Measurements from ENCODE around the gene SCYL2.
"Not testable (repeated sequence)": the region's sequence is repeated elsewhere in the genome, so short reads cannot be mapped to it uniquely, and the experiment has no call there.

SCYL2 gene

DNA sequence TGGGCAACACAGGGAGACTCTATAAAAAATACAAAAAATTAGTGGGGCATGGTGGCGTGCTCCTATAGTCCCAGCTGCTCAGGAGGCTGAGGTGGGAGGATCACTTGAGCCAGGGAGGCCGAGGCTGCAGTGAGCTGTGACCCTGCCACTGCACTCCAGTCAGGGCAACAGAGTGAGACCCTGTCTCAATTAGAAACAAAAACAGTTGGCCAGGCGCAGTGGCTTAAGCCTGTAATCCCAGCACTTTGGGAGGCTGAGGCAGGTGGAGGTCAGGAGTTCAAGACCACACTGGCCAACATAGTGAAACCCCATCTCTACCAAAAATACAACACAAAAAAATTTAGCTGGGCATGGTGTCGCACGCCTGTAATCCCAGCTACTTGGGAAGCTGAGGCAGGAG, 1.9 kb upstream of the SCYL2 start:
- DNase-seq = not testable (repeated sequence)

DNA sequence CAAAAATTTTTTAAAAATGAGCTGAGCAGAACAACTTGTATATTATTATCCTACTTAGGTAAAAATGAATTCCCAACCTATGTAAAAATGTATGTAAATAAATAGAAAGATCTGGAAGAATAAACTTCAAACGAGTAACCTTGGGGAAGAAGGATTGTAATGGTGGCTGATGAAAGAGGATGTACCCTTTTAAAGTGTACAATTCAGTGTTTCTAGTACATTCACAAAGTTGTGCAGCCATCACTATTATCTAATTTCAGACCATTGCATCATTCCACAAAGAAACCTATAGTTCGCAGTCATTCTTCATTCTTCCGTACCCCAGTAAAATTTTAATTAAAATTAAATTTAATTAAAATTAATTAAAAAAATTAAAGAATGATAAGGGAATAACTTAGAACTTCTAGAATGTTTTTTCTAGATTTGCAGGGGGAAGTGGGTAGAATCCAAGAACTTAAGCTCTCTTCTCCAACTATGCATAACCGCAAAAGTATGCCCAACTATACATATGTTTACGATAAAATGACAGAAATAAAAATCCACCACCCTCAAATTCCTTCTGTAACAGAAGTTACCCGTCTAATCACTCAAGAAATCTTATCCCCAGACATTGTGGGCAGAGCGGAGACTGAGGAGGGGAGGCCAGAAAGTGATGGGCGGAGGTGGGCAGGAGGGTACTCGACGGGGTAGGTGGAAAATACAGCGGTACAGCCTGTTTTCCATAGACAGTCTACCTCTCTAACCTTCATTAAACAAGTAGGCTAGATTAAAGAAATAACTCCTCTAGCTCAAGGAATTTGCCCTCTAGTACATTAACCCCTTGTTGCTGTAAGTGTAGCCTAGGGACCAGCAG, 1.0 kb upstream of the SCYL2 start:
- DNase-seq = no peak

DNA sequence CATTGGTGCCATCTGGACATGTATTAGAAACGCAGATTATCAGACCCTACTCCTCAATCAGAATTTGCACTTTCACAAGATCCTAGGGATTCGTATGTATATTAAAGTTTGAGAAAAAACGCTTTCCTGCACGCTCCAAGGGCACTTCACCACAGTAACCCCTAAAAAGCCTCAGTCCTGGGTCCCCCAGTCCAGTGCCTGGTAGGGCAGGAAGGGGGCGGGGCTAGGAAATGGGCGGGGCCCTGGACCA, 467 bp upstream of the SCYL2 start:
- peak; percentile 96 for DNase-seq

DNA sequence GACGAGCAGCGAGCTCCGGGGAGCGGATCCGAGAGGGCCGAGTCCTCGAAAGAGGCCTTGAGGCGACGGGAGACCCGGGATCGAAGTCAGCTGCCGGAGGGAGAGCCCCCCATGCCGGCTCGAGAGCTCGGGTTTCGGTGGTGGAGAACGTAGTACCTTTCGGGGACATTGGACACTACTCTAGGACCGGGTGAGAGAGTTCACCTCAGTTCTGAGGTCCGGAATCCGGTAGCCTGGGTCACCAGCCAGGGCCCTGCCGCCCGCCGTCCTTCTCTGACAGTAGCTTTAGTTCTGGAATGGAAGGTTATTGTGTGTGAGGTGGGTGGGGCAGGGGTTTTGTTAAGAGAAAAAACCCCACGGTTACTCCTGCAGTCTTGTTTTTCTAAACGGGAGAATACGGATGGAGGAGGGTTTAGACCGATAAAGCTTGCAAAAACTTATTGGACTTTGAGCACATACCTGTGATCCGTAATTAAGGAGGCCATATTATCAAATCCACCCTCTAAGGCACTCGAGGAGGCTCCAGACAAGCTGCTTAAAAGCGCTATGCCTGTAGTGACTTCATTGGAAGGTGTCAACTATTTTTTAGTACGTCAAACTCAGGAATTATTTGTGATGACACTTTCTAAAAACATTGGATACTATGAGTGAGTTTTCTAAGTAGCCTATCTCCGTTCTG, 765 bp downstream of the SCYL2 start:
- DNase-seq = peak; percentile 26

DNA sequence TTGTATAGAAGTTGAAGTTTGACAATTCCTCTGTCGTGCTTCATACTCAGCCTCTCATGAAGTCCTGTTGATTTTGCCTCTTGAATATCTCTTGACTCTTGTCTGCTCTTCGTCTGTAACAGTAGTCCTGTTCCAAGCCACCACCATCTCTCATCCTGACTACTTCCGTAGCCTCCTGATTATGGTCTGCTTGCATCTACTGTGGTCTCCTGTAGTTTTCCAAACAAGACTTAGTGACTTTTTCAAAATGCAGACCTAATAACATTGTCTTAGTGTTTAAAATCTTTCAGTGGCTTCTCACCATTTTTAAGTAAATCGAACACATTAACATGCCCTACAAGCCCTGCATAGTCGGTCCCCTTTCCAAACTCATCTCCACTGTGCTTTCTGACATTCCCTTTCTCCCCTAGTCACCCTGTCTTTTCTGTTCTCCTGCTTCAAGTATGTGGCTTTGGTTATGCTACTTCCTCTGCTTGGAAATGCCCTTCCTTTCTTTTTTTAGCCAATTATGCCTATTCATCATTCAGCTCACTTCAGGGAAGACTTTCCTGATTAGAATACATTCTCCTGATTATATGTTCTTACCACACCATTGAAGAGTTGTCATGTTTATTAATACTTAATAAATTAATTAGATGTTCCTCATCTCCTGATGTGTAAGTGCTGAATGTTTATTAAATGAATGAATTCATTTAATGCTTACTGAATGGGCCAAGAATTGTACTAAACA, 2.0 kb downstream of the SCYL2 start:
- DNase-seq = no peak

DNA sequence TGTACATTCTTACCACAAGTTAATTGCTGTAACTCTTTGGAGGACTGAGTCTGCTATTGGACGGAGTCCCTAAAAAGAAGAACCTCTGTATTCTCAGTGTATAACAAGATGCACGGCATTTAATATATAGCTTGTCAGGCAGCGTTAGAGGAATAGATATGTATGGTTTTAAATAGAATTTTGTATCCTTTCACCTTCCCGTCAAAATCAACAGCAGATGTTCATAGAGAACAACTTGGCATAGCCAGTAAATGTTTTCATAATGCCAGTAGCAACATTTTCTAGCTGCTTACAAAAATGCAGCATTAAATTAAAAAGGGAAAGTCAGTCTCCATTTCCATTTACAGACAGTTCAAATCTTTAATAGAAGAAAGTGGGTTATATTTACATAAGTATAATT, 6.8 kb downstream of the SCYL2 start:
- no peak for DNase-seq

DNA sequence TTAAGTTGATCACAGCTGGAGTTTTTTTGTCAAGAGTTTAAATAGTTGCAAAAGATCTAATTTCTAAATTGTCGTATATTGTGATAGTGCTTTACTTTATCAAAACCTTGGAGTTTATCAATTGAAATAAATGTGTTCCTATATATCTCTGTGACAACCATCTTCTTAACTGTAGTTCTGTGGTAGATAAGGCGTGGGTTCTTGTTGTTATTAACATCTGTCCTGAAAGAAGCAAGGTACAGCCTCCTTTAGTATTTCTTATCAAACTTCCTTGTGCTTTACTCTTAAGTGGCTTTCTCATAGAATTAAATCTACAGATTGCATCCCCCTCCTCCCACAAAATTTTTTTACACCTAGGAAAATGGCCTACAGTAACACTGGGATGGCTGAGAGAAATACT, 7.3 kb downstream of the SCYL2 start:
- no peak for DNase-seq

DNA sequence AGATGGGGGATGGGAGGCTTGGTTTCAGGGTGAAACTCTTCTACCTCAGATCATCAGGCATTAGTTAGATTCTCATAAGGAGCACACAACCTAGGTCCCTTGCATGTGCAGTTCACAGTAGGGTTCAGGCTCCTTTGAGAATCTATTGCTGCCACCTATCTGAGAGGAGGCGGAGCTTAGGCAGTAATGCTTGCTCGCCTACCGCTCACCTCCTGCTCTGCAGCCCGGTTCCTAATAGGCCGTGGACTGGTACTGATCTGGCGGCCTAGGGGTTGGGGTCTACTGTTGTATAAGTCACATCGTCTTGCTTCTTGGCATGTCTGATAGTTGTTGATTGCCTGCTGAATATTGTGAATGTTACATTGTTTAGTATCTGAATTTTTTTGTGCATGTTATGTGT, 12.2 kb downstream of the SCYL2 start:
- no peak for DNase-seq

DNA sequence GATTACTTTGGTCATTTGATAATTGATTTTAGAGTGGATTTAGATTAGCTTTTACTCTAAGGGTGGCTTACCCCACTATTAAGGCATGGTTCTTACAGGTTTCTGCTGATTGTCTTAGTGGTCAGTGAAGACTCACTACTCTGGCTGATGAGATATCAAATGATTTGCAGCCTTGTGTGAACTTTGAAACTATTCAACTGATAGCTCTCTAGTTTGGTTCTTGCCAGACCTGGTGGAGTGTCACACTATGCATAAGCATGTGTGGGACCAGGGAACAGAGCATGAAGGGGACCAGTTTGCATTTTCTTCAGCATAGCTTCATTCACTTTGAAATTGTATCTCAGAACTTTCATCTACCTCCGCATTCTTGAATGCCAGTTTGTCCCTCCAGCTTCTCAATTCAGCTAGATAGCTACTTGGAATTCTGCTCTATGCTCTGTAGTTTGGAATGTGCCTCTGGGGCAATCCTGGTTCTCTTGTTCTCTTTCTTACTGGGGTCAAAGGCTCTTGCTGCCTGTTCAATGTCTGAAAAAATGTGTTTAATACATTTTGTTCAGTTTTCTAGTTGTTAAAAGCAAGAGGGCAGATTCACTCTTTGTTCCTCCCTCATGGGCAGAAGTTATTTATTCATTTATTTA, 12.7 kb downstream of the SCYL2 start:
- no peak for DNase-seq

DNA sequence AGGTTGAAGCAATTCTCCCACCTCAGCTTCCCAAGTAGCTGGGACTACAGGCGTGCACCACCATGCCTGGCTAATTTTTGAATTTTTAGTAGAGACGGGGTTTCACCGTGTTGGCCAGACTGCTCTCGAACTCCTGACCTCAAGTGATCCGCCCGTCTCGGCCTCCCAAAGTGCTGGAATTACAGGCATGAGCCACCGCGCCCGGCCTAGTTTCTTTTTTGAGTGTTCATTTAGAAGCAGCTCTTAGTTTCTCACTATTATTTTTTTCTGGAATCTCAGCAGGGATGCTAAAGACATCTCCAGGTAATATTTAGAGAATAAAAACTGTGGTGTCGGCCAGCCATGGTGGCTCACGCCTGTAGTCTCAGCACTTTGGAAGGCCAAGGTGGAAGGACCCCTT, 17.6 kb downstream of the SCYL2 start:
- not testable (repeated sequence) for DNase-seq

DNA sequence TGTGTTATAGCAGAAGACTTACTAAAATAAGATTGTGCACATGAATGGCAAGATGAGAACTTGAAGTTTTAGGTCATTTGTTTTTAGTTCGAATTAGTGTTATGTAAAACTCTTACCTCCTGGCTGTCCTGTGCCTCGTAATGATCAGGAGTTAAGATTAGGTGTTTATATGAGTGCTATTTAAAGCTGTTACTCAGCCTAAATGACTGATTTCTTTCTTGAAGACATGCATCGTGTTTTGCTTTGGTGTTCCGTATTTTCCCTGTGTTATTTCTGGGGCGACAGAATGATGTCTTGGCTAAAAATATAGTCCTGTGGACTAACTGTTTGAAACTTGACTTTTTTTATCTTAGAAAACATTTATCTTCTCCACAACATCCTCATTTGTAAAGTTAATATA, 22.1 kb downstream of the SCYL2 start:
- no peak for DNase-seq

DNA sequence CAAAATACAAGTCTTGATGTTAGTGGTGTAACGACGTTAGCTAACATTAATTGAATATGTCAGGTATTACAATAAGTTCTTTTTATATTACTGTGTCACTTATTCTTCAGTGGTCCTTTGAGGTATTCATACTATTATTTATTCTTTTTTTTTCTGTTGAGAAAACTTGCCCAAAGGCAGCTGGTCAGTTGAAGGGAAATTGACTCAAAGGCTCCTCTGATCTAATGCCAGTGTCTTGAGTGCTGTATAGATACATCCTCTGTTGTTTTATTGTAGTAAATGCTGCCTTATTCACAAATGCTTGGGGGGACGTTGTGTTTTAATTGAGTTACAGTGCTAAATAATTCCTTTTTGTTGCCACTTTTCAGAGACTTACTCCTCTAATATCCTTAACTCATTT, 23.0 kb downstream of the SCYL2 start:
- DNase-seq = no peak

DNA sequence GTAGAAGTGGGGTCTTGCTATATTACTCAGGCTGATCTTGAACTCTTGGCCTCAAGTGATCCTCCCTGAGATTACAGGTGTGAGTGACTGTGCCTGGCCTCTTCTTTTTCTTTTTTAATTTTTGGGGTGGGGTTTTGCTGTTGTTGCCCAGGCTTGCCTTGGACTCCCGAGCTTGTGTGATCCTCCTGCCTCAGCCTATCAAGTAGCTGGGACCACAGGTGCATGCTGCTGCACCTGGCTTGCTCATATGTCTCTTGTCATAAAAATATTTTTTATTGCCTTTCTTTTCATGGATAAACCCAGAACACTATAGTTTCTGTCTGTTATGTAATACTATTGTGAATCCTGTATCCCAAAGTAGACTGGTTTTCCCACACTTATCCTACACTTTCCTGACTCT, 26.0 kb downstream of the SCYL2 start:
- no peak for DNase-seq

DNA sequence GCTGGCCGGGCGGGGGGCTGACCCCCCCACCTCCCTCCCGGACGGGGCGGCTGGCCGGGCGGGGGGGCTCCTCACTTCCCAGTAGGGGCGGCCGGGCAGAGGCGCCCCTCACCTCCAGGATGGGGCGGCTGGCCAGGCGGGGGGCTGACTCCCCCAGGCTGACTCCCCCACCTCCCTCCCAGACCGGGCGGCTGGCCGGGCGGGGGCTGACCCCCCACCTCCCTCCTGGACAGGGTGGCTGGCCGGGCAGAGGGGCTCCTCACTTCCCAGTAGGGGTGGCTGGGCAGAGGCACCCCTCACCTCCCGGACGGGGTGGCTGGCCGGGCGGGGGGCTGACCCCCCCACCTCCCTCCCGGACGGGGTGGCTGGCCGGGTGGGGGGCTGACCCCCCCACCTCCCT, 27.4 kb downstream of the SCYL2 start:
- not testable (repeated sequence) for DNase-seq

DNA sequence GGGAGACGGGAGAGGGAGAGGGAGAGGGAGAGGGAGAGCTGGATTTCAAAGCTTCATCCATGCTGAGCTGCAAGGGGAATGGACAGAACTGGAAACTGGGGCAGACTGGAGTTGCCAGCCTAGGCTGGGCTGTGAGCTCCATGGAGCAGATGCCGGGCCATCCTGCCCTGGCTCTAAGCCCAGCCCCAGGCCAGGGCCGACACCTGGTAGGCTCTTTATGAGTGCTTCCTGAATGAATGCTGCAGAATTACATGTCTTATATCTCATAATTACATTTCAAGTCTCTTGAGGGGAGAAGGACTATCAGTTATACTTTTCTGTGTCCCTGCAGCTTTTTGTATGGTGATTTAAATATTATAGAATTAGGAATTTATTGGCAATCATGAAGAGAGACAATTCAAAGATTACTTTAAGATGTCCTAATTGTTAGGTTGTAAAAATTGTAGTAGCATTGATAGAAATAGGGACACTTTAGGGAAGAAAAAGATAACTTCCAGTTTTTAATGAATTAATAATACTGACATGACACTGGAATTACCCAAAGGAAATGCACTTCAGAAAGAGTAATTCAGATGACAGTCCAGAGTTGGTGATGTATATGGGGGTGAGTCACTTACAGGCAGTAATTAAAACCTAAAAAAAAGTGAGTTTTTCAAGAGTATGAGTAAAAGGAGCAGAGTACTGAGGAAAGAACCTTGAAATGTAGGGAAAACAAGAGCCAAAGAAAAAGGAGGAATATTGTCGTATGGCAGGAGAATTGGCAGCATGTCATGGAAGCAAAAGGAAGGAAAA, 29.0 kb downstream of the SCYL2 start:
- DNase-seq = no peak

DNA sequence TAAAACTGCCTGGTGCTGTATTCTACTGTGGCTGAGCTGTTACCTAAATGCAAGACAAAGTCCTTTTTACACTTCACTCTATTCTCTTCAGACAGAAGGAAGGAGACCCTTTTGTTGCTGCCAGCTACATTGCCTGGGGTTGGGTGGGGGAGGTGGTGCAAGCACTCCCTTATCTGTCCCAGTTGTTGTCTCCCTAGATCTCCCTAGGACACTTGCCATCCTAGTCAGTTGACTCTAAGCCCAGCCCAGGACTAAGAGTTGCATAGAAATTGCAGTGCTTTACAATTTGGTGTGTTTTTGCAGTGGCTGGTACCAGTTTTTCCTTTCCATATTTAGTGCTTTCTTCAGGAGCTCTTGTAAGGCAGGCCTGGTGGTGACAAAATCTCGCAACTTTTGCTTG, 35.1 kb downstream of the SCYL2 start:
- DNase-seq = no peak

DNA sequence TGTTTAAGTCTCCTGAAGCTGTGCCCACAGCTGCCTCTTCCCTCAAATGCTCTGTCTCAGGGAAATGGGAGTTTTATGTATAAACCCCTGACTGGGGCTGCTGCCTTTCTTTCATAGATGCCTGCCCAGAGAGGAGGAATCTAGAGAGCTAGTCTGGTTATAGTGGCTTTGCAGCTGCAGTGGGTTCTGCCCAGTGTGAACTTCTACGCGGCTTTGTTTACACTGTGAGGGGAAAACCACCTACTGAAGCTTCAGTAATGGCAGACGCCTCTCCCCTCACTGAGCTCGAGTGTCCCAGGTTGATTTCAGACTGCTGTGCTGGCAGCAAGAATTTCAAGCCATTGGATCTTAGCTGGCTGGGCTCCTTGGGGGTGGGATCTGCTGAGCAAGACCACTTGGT, 36.9 kb downstream of the SCYL2 start:
- DNase-seq = no peak

DNA sequence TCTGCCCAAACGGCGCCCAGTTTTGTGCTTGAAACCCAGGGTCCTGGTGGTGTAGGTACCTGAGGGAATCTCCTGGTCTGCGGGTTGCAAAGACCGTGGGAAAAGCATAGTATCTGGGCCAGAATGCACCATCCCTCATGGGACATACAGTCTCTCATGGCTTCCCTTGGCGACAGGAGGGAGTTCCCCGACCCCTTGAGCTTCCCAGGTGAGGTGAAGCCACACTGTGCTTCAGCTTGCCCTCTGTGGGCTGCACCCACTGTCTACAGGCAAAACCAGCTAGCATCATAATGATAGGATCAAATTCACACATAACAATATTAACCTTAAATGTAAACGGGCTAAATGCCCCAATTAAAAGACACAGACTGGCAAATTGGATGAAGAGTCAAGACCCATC, 37.4 kb downstream of the SCYL2 start:
- not testable (repeated sequence) for DNase-seq

DNA sequence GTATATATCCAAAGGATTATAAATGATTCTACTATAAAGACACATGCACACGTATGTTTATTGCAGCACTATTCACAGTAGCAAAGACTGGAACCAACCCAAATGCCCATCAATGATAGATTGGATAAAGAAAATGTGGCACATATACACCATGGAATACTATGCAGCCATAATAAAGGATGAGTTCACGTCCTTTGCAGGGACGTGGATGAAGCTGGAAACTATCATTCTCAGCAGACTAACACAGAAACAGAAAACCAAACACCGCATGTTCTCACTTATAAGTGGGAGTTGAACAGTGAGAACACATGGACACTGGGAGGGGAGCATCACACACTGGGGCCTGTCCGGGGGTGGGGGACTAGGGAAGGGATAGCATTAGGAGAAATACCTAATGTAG, 41.2 kb downstream of the SCYL2 start:
- DNase-seq = not testable (repeated sequence)

DNA sequence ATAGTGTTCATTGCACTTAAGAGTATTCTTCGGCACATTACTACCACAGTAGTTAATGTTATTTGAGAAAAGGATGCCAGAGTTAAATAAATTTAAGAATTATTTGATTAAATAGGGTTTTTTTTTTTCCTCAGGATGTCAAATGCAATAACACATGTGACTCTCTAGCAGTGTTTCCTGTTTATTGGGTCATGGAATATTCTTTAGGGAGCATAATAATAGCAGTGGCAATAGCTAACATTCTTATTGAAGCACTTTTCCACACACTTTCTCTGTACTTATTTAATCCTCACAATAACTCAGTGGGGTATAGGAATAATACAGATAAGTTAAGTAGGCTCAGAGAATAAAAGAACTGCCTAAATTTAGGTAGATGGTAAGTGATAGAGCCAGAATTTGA, 44.3 kb downstream of the SCYL2 start:
- no peak for DNase-seq

DNA sequence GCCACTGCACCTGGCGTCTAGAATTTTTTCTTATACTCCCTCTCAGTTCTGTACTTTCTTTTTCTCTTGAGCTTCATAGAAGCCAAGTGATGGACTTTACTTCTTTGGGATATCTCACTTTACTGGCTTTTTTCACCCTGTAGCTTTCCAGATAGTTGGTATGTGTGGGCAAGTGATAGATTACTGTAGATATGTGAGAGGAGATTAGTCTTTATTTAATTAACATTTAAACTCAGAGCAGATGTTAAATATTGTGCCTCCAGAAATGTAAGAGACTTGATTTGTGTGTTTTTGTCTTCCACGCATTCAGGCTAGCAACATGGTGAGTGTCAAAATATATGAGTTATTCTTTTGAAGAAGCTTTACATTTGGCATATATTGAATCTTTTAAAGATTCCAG, 50.4 kb downstream of the SCYL2 start:
- no peak for DNase-seq

DNA sequence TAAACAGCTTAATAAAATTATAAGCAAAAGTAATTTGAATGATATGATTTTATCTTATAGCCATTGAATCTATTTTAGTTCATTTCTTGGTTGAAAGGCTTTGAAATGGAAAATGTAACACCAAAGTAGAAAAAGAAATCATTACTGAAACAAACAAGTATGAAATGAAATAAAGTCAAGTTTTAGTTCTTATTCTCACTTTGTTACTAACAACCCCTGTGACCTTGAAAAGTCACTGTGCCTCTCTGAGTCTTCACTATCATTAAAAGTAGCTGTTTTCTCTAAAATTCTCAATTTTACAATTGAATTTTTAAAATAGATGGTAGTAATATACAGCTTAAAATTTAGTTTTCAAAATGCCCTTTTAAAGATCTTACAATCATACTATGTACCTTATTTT, 57.5 kb downstream of the SCYL2 start:
- no peak for DNase-seq

DNA sequence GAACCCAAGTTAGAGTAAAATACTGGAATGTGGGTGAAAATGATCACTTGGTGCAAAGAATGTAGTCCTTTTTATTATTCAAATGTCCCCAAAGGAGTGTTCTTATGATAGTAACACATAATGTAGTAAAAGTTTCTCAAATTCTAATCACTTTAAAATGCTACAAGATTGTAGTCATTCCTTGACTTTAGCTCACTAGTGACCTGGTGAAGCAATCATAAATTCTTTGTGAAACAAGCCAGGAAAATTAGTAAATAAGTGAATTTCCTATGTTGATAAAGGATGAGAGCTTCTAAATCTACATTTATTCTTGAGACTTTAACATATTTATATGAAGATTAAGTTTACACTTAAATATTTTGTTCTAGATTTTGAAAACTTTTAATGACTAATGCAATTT, 59.2 kb downstream of the SCYL2 start:
- no peak for DNase-seq

Data from activated CD4-positive, alpha-beta T cell treated with anti-CD3 and anti-CD28 coated beads for 48 hours (primary cell).